ENCODE data around the gene AP2B1. TPM values are rescaled to one million over a fixed set of nuclear protein-coding genes. Genes with fewer than 3 reads are reported as not detected.

The AP2B1 gene
- 73.9 and 149 TPM in 2 replicates for total RNA-seq

GRCh38 chr17:35587074-35587961 is at the start of gene AP2B1:
AP2B1 (plus strand) TSS chr17:35587322; CDS start chr17:35594031, 6,709 bp downstream.

GRCh38 chr17:35537601-35538141 is 49.5 kb upstream of the AP2B1 start, which contains the start of gene SLFN12L:
SLFN12L (minus strand) TSS chr17:35537678; CDS start chr17:35522364, 15,314 bp downstream.

GRCh38 chr17:35560703-35561102 is 26.4 kb upstream of the AP2B1 start, which contains the start of gene SLFN14:
SLFN14 (minus strand) TSS chr17:35560819; CDS start chr17:35558062, 2,757 bp downstream.

GRCh38 chr17:35578197-35578928 is 8.8 kb upstream of the AP2B1 start, which contains the start of gene PEX12:
PEX12 (minus strand) TSS chr17:35578571; CDS start chr17:35578021, 550 bp downstream.

GRCh38 chr17:35731239-35731916 is 144.3 kb downstream of the AP2B1 start, which contains the start of gene RASL10B:
RASL10B (plus strand) TSS chr17:35731639; CDS start chr17:35735185, 3,546 bp downstream.

GRCh38 chr17:35752945-35753764 is 166.0 kb downstream of the AP2B1 start, which contains the start of gene GAS2L2:
GAS2L2 (minus strand) TSS chr17:35753239; CDS start chr17:35752850, 389 bp downstream.

GRCh38 chr17:35760587-35760986 is 173.5 kb downstream of the AP2B1 start, which contains the start of gene C17orf50:
C17orf50 (plus strand) TSS chr17:35760887; CDS start chr17:35760942, 55 bp downstream.

Other genes starting within 250 kb of the AP2B1 start
- gene SLFN11, start 213.7 kb upstream of the AP2B1 start, total RNA-seq, result 30.3 and 63.5 TPM in 2 replicates
- gene SLFN12, start 154.8 kb upstream of the AP2B1 start, total RNA-seq, result 28.2 and 31.5 TPM in 2 replicates
- gene SLFN13, start 138.6 kb upstream of the AP2B1 start, total RNA-seq, result 0.89 and 1.2 TPM in 2 replicates
- gene SLFN12L, start 49.6 kb upstream of the AP2B1 start, total RNA-seq, result under 0.01 TPM in 1 of 2 replicates, not detected in the other
- not detected in 2 replicates for gene SLFN14, start 26.5 kb upstream of the AP2B1 start, total RNA-seq
- gene PEX12, start 8.8 kb upstream of the AP2B1 start, total RNA-seq, result 3.7 and 5.3 TPM in 2 replicates
- 7.4 and 8.1 TPM in 2 replicates for gene RASL10B, start 144.3 kb downstream of the AP2B1 start, total RNA-seq
- not detected in 2 replicates for gene GAS2L2, start 165.9 kb downstream of the AP2B1 start, total RNA-seq
- not detected in 2 replicates for gene C17orf50, start 173.6 kb downstream of the AP2B1 start, total RNA-seq
- gene MMP28, start 208.3 kb downstream of the AP2B1 start, total RNA-seq, result 1.3 and 3.3 TPM in 2 replicates
- gene TAF15, start 222.2 kb downstream of the AP2B1 start, total RNA-seq, result 78.4 and 91.3 TPM in 2 replicates

Measured in smooth muscle cell of the umbilical artery (primary cell).